AG09319 (cell line): ENCODE results near the gene PAIP1.
"Not testable (repeated sequence)": the region's sequence is repeated elsewhere in the genome, so short reads cannot be mapped to it uniquely, and the experiment has no call there.

Experiments used
- DNase-seq: peaks from one replicate; pipeline ENCODE4 v3.0.0-alpha.2; 2010; ENCODE audit warnings: low read depth; ENCODE audit errors: extremely low read depth
- CTCF ChIP-seq: IDR thresholded peaks from 2 replicates; pipeline ENCODE4 v1.5.1; 2011; ENCODE audit warnings: low read depth, mild to moderate bottlenecking, inconsistent platforms, low read length, moderate library complexity

PAIP1 gene

GRCh38 chr5:43514471-43514815 lies 42.4 kb downstream of the PAIP1 start:
- no peak for TF ChIP-seq CTCF
- DNase-seq = peak; percentile 29

- no peak for TF ChIP-seq CTCF
- no peak for DNase-seq
These were observed 42.9 kb downstream of the PAIP1 start for GRCh38 chr5:43514025-43514424.

GRCh38 chr5:43511062-43511461 lies 45.8 kb downstream of the PAIP1 start:
- not testable (repeated sequence) for DNase-seq

GRCh38 chr5:43498581-43498980 lies 58.3 kb downstream of the PAIP1 start:
- DNase-seq = no peak
- TF ChIP-seq CTCF = no peak

GRCh38 chr5:43497311-43498104 lies 59.4 kb downstream of the PAIP1 start:
- no peak for DNase-seq
- no peak for TF ChIP-seq CTCF

GRCh38 chr5:43491326-43491725 lies 65.6 kb downstream of the PAIP1 start:
- no peak for TF ChIP-seq CTCF
- DNase-seq = no peak

GRCh38 chr5:43486353-43486752 lies 70.5 kb downstream of the PAIP1 start:
- no peak for DNase-seq
- no peak for TF ChIP-seq CTCF

- DNase-seq = no peak
- TF ChIP-seq CTCF = no peak
These were observed 71.5 kb downstream of the PAIP1 start for GRCh38 chr5:43485406-43485805.
